ENCODE results near the gene TSSK1B.

DNA sequence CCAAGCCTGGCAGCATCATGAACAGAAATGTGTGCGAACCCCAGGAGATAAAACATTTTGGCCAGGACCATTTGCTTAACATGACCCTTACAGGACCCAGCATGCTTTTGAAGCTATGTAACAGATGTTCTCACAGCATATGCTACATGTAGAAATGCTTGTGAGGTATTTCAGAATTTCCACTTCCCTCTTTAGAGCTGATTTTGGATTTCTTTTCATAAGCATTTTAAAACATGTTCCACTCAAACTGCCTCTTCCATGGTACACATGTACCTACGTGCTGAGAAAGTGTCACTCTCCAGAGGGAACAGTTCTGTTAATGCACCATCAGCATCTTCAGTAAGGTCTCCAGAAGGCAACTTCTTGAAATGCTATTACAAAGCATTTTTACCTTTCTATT is 15.7 kb upstream of the TSSK1B start:
- TF ChIP-seq USF2 (IDR thresholded peaks at IDR 0.05; ENCODE audit: low read length) = no peak
- no peak for TF ChIP-seq EZH2 (IDR thresholded peaks at IDR 0.05; ENCODE audit: low read depth, low read length, severe bottlenecking)
- TF ChIP-seq, protein P1, sequence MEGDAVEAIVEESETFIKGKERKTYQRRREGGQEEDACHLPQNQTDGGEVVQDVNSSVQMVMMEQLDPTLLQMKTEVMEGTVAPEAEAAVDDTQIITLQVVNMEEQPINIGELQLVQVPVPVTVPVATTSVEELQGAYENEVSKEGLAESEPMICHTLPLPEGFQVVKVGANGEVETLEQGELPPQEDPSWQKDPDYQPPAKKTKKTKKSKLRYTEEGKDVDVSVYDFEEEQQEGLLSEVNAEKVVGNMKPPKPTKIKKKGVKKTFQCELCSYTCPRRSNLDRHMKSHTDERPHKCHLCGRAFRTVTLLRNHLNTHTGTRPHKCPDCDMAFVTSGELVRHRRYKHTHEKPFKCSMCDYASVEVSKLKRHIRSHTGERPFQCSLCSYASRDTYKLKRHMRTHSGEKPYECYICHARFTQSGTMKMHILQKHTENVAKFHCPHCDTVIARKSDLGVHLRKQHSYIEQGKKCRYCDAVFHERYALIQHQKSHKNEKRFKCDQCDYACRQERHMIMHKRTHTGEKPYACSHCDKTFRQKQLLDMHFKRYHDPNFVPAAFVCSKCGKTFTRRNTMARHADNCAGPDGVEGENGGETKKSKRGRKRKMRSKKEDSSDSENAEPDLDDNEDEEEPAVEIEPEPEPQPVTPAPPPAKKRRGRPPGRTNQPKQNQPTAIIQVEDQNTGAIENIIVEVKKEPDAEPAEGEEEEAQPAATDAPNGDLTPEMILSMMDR (IDR thresholded peaks at IDR 0.05; ENCODE audit: control extremely low read depth in 1 of 3, insufficient read depth in 1 of 3, low read depth in 1 of 3, low read length in 3 of 3) = no peak
- no peak for TF ChIP-seq PHF8 (conservative IDR thresholded peaks at IDR 0.05; ENCODE audit: low read depth, low read length)
- no peak for TF ChIP-seq JUND (IDR thresholded peaks at IDR 0.05; ENCODE audit: low read length)
- TF ChIP-seq TAF1 (IDR thresholded peaks at IDR 0.05; ENCODE audit: low read depth, low read length) = no peak
- TF ChIP-seq EP300 (IDR thresholded peaks at IDR 0.05; ENCODE audit: borderline replicate concordance in 1 of 2, low read depth in 2 of 2, low read length in 2 of 2) = no peak
- TF ChIP-seq GABPA (IDR thresholded peaks at IDR 0.05; ENCODE audit: borderline replicate concordance, insufficient read depth, low read length) = no peak
- TF ChIP-seq NRF1 (IDR thresholded peaks at IDR 0.05; ENCODE audit: low read depth, low read length) = no peak
- no peak for TF ChIP-seq GTF2F1 (IDR thresholded peaks at IDR 0.05; ENCODE audit: borderline replicate concordance, low read depth, low read length)
- TF ChIP-seq POLR2A (IDR thresholded peaks at IDR 0.05; ENCODE audit: control extremely low read depth in 1 of 2, low read depth in 2 of 2, low read length in 2 of 2) = no peak
- TF ChIP-seq, protein P2, sequence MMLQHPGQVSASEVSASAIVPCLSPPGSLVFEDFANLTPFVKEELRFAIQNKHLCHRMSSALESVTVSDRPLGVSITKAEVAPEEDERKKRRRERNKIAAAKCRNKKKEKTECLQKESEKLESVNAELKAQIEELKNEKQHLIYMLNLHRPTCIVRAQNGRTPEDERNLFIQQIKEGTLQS (IDR thresholded peaks at IDR 0.05; ENCODE audit: insufficient read depth, low read depth, low read length) = no peak
- TF ChIP-seq CEBPB (IDR thresholded peaks at IDR 0.05; ENCODE audit: low read depth, low read length) = no peak
